Nephron progenitor cell (in vitro differentiated cells): ENCODE measurements around the gene CADM1.

Experiments used
- DNase-seq: peaks from one replicate; pipeline ENCODE4 v3.0.0; 2021
- H3K27ac Mint-ChIP-seq: 2 replicates; pipeline ENCODE4 v1.8.0; 2021; ENCODE audit warnings: mild to moderate bottlenecking, moderate library complexity, mixed read lengths
- H3K27me3 Mint-ChIP-seq: 2 replicates; pipeline ENCODE4 v1.8.0; 2021; ENCODE audit warnings: mild to moderate bottlenecking, low read depth, mixed read lengths; ENCODE audit not compliant: poor library complexity
- H3K36me3 Mint-ChIP-seq: 2 replicates; pipeline ENCODE4 v1.8.0; 2021; ENCODE audit warnings: low read depth, mixed read lengths
- H3K4me1 Mint-ChIP-seq: 2 replicates; pipeline ENCODE4 v1.8.0; 2021; ENCODE audit warnings: mixed read lengths
- H3K4me3 Mint-ChIP-seq: 2 replicates; pipeline ENCODE4 v1.8.0; 2021; ENCODE audit warnings: mild to moderate bottlenecking, moderate library complexity, mixed read lengths
- H3K9me3 Mint-ChIP-seq: 2 replicates; pipeline ENCODE4 v1.8.0; 2021; ENCODE audit warnings: mild to moderate bottlenecking, moderate library complexity, mixed read lengths
- TF ChIP-seq, protein P1 (sequence below): fragments of 200-600 bp; sonication (generic); IDR thresholded peaks from 2 replicates; pipeline ENCODE4 v1.5.0; 2021; ENCODE audit warnings: antibody characterized with exemption

Gene CADM1

DNA sequence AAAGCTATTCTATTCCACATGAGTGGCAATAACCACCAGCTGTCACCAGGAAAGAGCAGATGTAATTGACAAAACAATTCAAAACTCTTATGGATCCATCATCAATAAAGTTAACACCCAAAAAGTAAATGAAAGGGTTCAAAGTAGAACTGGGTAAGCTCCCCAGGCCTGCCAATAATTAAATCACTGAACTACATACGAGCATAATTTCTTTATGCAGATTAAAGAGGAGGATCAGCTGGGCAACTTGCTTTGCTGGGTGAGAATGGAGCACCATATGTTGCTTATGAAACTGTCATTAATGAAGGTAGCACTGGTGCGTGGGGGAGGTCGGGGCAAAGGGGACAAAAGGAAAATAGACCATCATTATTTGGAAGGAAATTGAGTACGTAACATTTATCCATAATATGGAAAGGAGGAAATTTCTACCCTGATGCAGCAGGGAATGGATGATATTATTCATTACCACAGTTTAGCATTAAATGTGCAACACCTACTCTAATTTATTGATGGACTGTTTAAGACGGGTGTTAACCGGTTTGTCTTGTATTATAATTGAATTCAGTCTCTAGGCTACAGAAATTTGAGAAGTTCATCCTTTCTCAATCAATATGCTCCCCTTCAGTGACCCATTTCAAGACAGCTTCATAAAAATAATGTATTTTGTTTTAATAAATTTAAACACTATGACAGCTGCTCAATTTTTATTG is 315.9 kb downstream of the CADM1 start:
- Mint-ChIP-seq H3K4me3 (no peak overlapping the region), H3K4me1 (peaks cover 93% of the 10 kb centered on the region), H3K36me3 (peaks cover 41% of the 10 kb centered on the region), H3K27me3 (no peaks in the 10 kb centered on the region), H3K9me3 (no peaks in the 10 kb centered on the region), H3K27ac (no peak overlapping the region)
- DNase-seq, result no peak
- TF ChIP-seq, protein P1, sequence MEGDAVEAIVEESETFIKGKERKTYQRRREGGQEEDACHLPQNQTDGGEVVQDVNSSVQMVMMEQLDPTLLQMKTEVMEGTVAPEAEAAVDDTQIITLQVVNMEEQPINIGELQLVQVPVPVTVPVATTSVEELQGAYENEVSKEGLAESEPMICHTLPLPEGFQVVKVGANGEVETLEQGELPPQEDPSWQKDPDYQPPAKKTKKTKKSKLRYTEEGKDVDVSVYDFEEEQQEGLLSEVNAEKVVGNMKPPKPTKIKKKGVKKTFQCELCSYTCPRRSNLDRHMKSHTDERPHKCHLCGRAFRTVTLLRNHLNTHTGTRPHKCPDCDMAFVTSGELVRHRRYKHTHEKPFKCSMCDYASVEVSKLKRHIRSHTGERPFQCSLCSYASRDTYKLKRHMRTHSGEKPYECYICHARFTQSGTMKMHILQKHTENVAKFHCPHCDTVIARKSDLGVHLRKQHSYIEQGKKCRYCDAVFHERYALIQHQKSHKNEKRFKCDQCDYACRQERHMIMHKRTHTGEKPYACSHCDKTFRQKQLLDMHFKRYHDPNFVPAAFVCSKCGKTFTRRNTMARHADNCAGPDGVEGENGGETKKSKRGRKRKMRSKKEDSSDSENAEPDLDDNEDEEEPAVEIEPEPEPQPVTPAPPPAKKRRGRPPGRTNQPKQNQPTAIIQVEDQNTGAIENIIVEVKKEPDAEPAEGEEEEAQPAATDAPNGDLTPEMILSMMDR, result no peak

DNA sequence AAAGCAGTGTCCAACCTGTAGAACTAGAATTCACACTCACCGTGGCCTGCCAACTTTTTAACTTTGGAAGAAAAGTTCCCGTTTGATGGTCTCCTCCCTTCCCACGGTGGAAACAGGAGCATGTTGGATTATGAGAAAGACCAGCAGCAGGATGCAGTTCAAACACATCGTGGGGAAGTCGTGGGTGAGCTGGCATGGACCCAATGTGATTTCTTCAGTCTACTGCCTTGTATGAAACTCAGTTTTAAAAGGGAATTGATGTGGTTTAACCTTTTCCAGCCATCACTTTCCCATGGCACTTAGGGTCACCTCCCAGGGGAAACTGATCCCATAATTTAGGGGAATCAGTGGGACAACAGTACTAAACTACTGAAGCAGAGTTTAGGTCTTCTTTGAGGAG is 318.3 kb downstream of the CADM1 start:
- H3K36me3 Mint-ChIP-seq, result peaks cover 36% of the 10 kb centered on the region
- no peaks in the 10 kb centered on the region for H3K27me3 Mint-ChIP-seq
- no peaks in the 10 kb centered on the region for H3K9me3 Mint-ChIP-seq
- H3K4me1 Mint-ChIP-seq, result peaks cover 96% of the 10 kb centered on the region
- peak overlapping the region; percentile 45 for H3K27ac Mint-ChIP-seq
- H3K4me3 Mint-ChIP-seq, result no peak overlapping the region
- DNase-seq, result no peak
- TF ChIP-seq, protein P1, result no peak

DNA sequence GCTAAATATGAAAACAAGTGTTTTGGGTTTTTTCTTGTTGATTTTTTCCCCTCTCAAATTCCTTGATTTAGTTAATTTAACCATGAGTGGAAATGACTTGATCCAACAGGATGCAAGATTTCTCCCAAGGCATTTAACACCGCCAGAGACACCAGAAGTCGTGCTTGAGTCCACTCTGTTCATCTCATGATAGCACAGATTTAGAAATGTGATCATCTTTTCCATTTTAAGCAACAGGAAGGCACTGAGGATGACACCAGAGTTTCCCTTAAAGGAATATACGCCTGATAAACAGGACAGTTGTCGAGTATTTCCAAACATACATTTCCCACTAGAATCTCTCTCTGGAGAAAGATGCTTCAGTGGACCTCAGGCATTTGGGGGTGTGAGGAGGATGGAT is 318.7 kb downstream of the CADM1 start:
- peaks cover 34% of the 10 kb centered on the region for H3K36me3 Mint-ChIP-seq
- H3K4me1 Mint-ChIP-seq, result peaks cover 96% of the 10 kb centered on the region
- no peak overlapping the region for H3K4me3 Mint-ChIP-seq
- DNase-seq, result no peak
- H3K9me3 Mint-ChIP-seq, result no peaks in the 10 kb centered on the region
- H3K27ac Mint-ChIP-seq, result no peak overlapping the region
- TF ChIP-seq, protein P1, result no peak
- H3K27me3 Mint-ChIP-seq, result no peaks in the 10 kb centered on the region

DNA sequence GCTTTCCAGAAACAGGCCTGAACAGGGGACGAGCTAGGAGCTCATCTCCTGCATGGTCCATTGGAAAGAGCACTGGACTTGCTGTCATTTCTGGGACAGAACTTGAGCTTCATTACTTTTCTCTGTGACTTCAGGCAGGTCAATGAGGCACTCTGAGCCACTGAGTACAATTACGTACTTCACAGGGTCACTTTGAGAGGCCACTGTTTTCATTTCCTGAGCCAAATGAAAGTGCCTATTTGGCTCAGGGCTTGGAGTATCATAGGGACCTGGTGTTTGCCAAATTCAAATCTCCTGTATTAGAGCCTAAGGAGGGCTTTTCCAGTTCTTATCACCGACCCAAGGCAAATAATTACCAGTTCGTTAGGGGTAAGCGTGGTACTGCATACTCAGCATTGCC is 319.3 kb downstream of the CADM1 start:
- no peak overlapping the region for H3K27ac Mint-ChIP-seq
- H3K4me1 Mint-ChIP-seq, result peaks cover 96% of the 10 kb centered on the region
- H3K36me3 Mint-ChIP-seq, result peaks cover 28% of the 10 kb centered on the region
- no peaks in the 10 kb centered on the region for H3K27me3 Mint-ChIP-seq
- H3K9me3 Mint-ChIP-seq, result no peaks in the 10 kb centered on the region
- H3K4me3 Mint-ChIP-seq, result no peak overlapping the region
- no peak for DNase-seq
- TF ChIP-seq, protein P1, result no peak

DNA sequence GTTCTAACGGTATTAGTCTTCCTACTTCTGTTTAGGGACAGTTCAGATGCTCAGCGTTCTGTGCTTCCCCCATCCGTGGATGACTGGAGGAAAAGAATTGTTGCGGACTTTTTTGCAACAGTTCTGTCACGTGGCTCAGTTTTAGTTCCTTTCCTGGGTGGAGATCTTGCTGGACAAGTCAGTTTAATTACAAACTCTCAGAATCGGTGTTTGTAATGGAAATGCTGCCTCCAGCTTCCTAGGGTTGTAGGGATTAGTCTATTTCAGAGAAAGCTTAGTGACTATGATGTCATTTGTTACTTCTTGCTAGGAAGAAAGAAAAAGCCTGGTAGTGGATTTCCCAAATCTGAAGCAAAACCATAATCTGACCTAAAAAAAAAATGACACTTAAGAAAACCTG is 320.4 kb downstream of the CADM1 start:
- Mint-ChIP-seq H3K36me3 (peaks cover 18% of the 10 kb centered on the region), H3K9me3 (no peaks in the 10 kb centered on the region), H3K4me3 (no peak overlapping the region), H3K27ac (no peak overlapping the region), H3K4me1 (peaks cover 96% of the 10 kb centered on the region), H3K27me3 (peaks cover under 1% of the 10 kb centered on the region)
- TF ChIP-seq, protein P1, result no peak
- no peak for DNase-seq

DNA sequence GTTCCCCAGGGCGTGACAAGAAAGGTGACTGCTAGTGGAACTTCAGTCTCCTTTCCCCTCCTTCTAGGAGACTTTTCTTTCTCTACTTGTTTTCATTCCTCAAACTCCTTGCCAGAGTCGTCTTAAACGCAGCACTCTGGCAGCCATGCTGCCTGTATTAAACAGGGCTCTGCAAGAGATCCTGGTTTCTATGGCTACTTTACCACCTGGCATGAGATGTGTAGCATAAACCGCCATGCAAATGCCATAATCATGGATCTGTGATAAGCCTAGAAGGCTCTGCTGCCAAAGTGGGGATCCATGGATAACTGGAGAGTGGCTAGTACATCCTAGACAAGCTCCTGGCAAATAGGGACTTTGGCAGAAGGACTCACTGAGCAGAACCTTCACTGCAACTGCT is 321.1 kb downstream of the CADM1 start:
- H3K9me3 Mint-ChIP-seq, result no peaks in the 10 kb centered on the region

More for the DNA sequence above, 321.1 kb downstream of the CADM1 start:
- peak overlapping the region; percentile 22 for H3K4me3 Mint-ChIP-seq
- H3K36me3 Mint-ChIP-seq, result peaks cover 23% of the 10 kb centered on the region
- DNase-seq, result no peak
- H3K4me1 Mint-ChIP-seq, result peaks cover 96% of the 10 kb centered on the region
- TF ChIP-seq, protein P1, result no peak
- H3K27ac Mint-ChIP-seq, result peak overlapping the region; percentile 88
- H3K27me3 Mint-ChIP-seq, result peaks cover 4% of the 10 kb centered on the region
